UCSD-AML1 (cell line): ENCODE data around the gene PMEL.
"Not testable (repeated sequence)": the region's sequence is repeated elsewhere in the genome, so short reads cannot be mapped to it uniquely, and the experiment has no call there.

ENCODE experiments used
- DNase-seq: peaks from one replicate; lab custom pipeline; 2025; ENCODE audit not compliant: unreplicated experiment; lab: John Stamatoyannopoulos, UW

PMEL gene

GRCh38 chr12:55925870-55926737 is 39.7 kb downstream of the PMEL start:
- DNase-seq: no peak

- no peak for DNase-seq
Observed at GRCh38 chr12:55925371-55925770, 40.5 kb downstream of the PMEL start.

GRCh38 chr12:55923648-55924047 is 42.2 kb downstream of the PMEL start:
- not testable (repeated sequence) for DNase-seq

GRCh38 chr12:55922126-55922525 is 43.7 kb downstream of the PMEL start:
- no peak for DNase-seq

GRCh38 chr12:55919032-55919431 is 46.8 kb downstream of the PMEL start:
- DNase-seq: not testable (repeated sequence)

- DNase-seq: no peak
Observed at GRCh38 chr12:55915482-55915859, 50.4 kb downstream of the PMEL start.

GRCh38 chr12:55912908-55913307 is 52.9 kb downstream of the PMEL start:
- DNase-seq: no peak

- DNase-seq: no peak
Observed at GRCh38 chr12:55909513-55909884, 56.3 kb downstream of the PMEL start.

GRCh38 chr12:55908726-55909512 is 56.9 kb downstream of the PMEL start:
- DNase-seq: no peak

- no peak for DNase-seq
Observed at GRCh38 chr12:55906056-55906455, 59.8 kb downstream of the PMEL start.
